Colonic mucosa (tissue), 4 donors: ENCODE results near the gene UBTFL1. TPM values are rescaled to one million over a fixed set of nuclear protein-coding genes. Genes with fewer than 3 reads are reported as not detected.

ENCODE experiments used
- DNase-seq: peaks from one replicate; pipeline ENCODE4 v3.0.0-alpha.2; 2020
- H3K27ac ChIP-seq: fragments of 200-600 bp; one replicate; pipeline ENCODE4 v1.8.0; 2021
- H3K27me3 ChIP-seq: fragments of 200-600 bp; one replicate; pipeline ENCODE4 v1.8.0; 2021
- H3K36me3 ChIP-seq: fragments of 200-600 bp; one replicate; pipeline ENCODE4 v1.8.0; 2021
- H3K4me1 ChIP-seq: fragments of 200-600 bp; one replicate; pipeline ENCODE4 v1.8.0; 2021; ENCODE audit warnings: mild to moderate bottlenecking
- H3K4me3 ChIP-seq: fragments of 200-600 bp; one replicate; pipeline ENCODE4 v1.8.0; 2021
- H3K9ac ChIP-seq, 2 donors: one replicate each; pipeline ENCODE4 v1.7.0; 2013; ENCODE audit warnings: control low read depth in 2 of 2, low read depth in 2 of 2, low read length in 2 of 2
- H3K9me3 ChIP-seq: fragments of 200-600 bp; one replicate; pipeline ENCODE4 v1.8.0; 2021
- CTCF ChIP-seq: fragments of 200-600 bp; IDR thresholded peaks from one replicate; pipeline ENCODE4 v1.8.0; 2022; ENCODE audit warnings: antibody characterized with exemption, mild to moderate bottlenecking
- intact Hi-C: fragments of 100-400 bp; cut with DNase I; formaldehyde crosslinking; loops from one replicate; pipeline ENCODE4 v1.14.1; 2022
- total RNA-seq, 2 donors: library from RNA; stranded (reverse); fragmentation: NEBNext Ultra II Directional in 1 of 2; extraction: Animal tissue kit (Norgen Biotek cat#: 25700) in 1 of 2; gene quantifications; one replicate each; pipeline ENCODE4 v1.2.1, GENCODE V29; 2021
- donor health status: healthy.
- donor health status: DM: no; HTN: no; CAD: no.
- donor health status: DM: no; HTN: no; CAD: no.

Gene UBTFL1
- total RNA-seq, 2 donors from 2014 or later, result not detected

GRCh38 chr11:90134478-90135003 lies 48.8 kb downstream of the UBTFL1 start, which contains the start of gene NAALAD2:
NAALAD2 (plus strand) TSS chr11:90134663; CDS start chr11:90134759, 96 bp downstream.
- no peaks in the 10 kb centered on the region for H3K36me3 ChIP-seq
- no peaks in the 10 kb centered on the region for H3K4me1 ChIP-seq
- H3K9ac ChIP-seq, result peak within 1 kb of the TSS in 1 of 2 donors; percentile 29
- no peaks in the 10 kb centered on the region for H3K9me3 ChIP-seq
- H3K27ac ChIP-seq, result no peak within 1 kb of the TSS
- no peaks in the 10 kb centered on the region for H3K27me3 ChIP-seq
- intact Hi-C loops, result no loop called here
- DNase-seq, result peak; percentile 22
- peak within 1 kb of the TSS; percentile 20 for H3K4me3 ChIP-seq
- TF ChIP-seq CTCF, result no peak

DNA sequence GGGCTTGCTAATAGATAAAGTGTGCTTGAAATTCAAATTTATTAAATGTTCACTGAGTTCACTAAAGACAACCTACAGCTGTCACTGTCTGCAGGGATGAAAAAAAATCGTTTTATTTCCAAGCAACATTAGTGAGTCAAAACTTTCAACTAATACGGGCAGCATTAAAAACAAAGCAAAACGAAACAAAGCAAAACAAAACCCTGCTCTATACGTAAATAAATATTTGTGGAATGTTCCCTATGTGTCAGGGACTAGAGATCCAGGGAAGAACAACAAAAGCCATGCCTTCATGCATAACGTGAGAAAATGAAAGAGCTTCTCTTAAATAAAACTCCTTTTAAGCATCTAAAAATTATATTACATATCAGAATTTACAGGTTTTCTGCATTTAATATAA lies 49.3 kb downstream of the UBTFL1 start:
- no peaks in the 10 kb centered on the region for H3K4me1 ChIP-seq
- H3K36me3 ChIP-seq, result no peaks in the 10 kb centered on the region
- H3K27ac ChIP-seq, result no peak overlapping the region
- no peaks in the 10 kb centered on the region for H3K9me3 ChIP-seq
- intact Hi-C loops, result no loop called here
- no peak for DNase-seq
- no peaks in the 10 kb centered on the region for H3K27me3 ChIP-seq
- no peak for TF ChIP-seq CTCF
- H3K4me3 ChIP-seq, result peak overlapping the region; percentile 20
- no peak overlapping the region for H3K9ac ChIP-seq

Other genes starting within 250 kb of the UBTFL1 start
- gene TRIM64B, start 207.5 kb upstream of the UBTFL1 start, total RNA-seq, result not detected
- not detected for gene TRIM49D1, start 163.7 kb upstream of the UBTFL1 start, total RNA-seq
- gene TRIM49D2, start 161.9 kb upstream of the UBTFL1 start, total RNA-seq, result not detected
- not detected for gene TRIM64, start 119.9 kb upstream of the UBTFL1 start, total RNA-seq
- gene TRIM49C, start 54.8 kb upstream of the UBTFL1 start, total RNA-seq, result not detected
- gene NAALAD2, start 48.7 kb downstream of the UBTFL1 start, total RNA-seq, result under 1 TPM; 0.25 to 0.61 TPM
- gene CHORDC1, start 137.1 kb downstream of the UBTFL1 start, total RNA-seq, result 10 to 100 TPM; 26.9 to 42.9 TPM